Esophagus muscularis mucosa (tissue), 4 donors: ENCODE results near the gene ATXN10. TPM values are rescaled to one million over a fixed set of nuclear protein-coding genes. Genes with fewer than 3 reads are reported as not detected.

Experiments
- DNase-seq: peaks from one replicate; pipeline ENCODE4 v3.0.0-alpha.2; 2017; ENCODE audit errors: extremely low spot score
- H3K27ac ChIP-seq, 4 donors: fragments of 200-600 bp; sonication (generic); replicated peaks in 1 of 4; 1 replicate in 3 of 4; 2 replicates in 1 of 4; pipeline ENCODE4 v1.5.1; 2016 to 2019; ENCODE audit warnings: mild to moderate bottlenecking in 1 of 4
- H3K27me3 ChIP-seq, 4 donors: fragments of 200-600 bp; sonication (generic); one replicate each; pipeline versions ENCODE4 v1.5.1 to v1.6.0; 2016 to 2019
- H3K36me3 ChIP-seq, 4 donors: fragments of 200-600 bp; sonication (generic); one replicate each; pipeline ENCODE4 v1.5.1; 2016 to 2019
- H3K4me1 ChIP-seq, 4 donors: fragments of 200-600 bp; sonication (generic); one replicate each; pipeline ENCODE4 v1.5.1; 2016 to 2019
- H3K4me3 ChIP-seq, 4 donors: fragments of 200-600 bp; sonication (generic); 1 replicate in 2 of 4; 2 replicates in 2 of 4; pipeline ENCODE4 v1.5.1; 2016 to 2019; ENCODE audit warnings: mild to moderate bottlenecking in 4 of 4, moderate library complexity in 1 of 4
- H3K9me3 ChIP-seq, 4 donors: fragments of 200-600 bp; sonication (generic); 1 replicate in 3 of 4; 2 replicates in 1 of 4; pipeline ENCODE4 v1.5.1; 2016 to 2019
- CTCF ChIP-seq, 3 experiments: fragments of 200-600 bp in 2 of 3; fragments of 450-650 bp in 1 of 3; sonication (generic) in 2 of 3; IDR thresholded peaks; one replicate each; pipeline ENCODE4 v1.5.1; 2017 to 2019; ENCODE audit warnings: antibody characterized with exemption in 3 of 3, mild to moderate bottlenecking in 2 of 3, moderate library complexity in 1 of 3
- EP300 ChIP-seq: sonication (generic); formaldehyde crosslinking; IDR thresholded peaks from one replicate; pipeline ENCODE4 v1.6.1; 2017; ENCODE audit warnings: antibody characterized with exemption
- POLR2A ChIP-seq: fragments of 450-650 bp; IDR thresholded peaks from one replicate; pipeline ENCODE4 v1.6.1; 2017; ENCODE audit warnings: antibody characterized with exemption, moderate library complexity, mild to moderate bottlenecking, low read depth
- POLR2AphosphoS5 ChIP-seq, 2 donors: sonication (generic); formaldehyde crosslinking; IDR thresholded peaks; one replicate each; pipeline ENCODE4 v1.6.1; 2017; ENCODE audit warnings: antibody characterized with exemption in 2 of 2
- WGBS: methylation state at CpG from one replicate; pipeline ENCODE4 v1.1.5; 2018; 5-methylcytosine and 5-hydroxymethylcytosine counted together
- intact Hi-C: fragments of 100-400 bp; cut with DNase I; formaldehyde crosslinking; loops from one replicate; pipeline ENCODE4 v1.15.1; 2023
- total RNA-seq, 4 donors: library from RNA; depleted of rRNA; stranded (reverse); fragments of >200 nt; gene quantifications; one replicate each; pipeline versions ENCODE4 v1.1.0 to v1.2.1, GENCODE V29; 2016

Gene ATXN10
- total RNA-seq, 4 donors from 2014 or later: 67.5 to 126 (median 91.2) TPM

GRCh38 chr22:45731798-45732495 is 60.3 kb downstream of the ATXN10 start:
- H3K27ac ChIP-seq: no peak overlapping the region
- no peak for DNase-seq

GRCh38 chr22:45735273-45735672 is 63.6 kb downstream of the ATXN10 start:
- TF ChIP-seq CTCF (IDR thresholded peaks at IDR 0.05): no peak
- TF ChIP-seq EP300: no peak
- TF ChIP-seq POLR2AphosphoS5 (IDR thresholded peaks at IDR 0.05): no peak
- no peak for TF ChIP-seq POLR2A
- no peaks in the 10 kb centered on the region for H3K27me3 ChIP-seq
- H3K4me1 ChIP-seq: peaks cover 0 to 4% (median 0%) of the 10 kb centered on the region in 4 donors
- no peaks in the 10 kb centered on the region for H3K9me3 ChIP-seq
- DNase-seq: no peak
- H3K4me3 ChIP-seq: no peak overlapping the region
- peaks cover 0 to 62% (median 31%) of the 10 kb centered on the region in 4 donors for H3K36me3 ChIP-seq
- no peak overlapping the region for H3K27ac ChIP-seq
- 94% methylated on average over 3 of the region's 3 CpGs for WGBS
- intact Hi-C loops: no loop called here

More at GRCh38 chr22:45731798-45732495, 60.3 kb downstream of the ATXN10 start:
- intact Hi-C loops: no loop called here
- H3K27me3 ChIP-seq: no peaks in the 10 kb centered on the region
- TF ChIP-seq EP300: no peak
- peak; percentile 22 to 35 (median 30) for TF ChIP-seq CTCF (IDR thresholded peaks at IDR 0.05)
- no peak for TF ChIP-seq POLR2AphosphoS5 (IDR thresholded peaks at IDR 0.05)
- no peak overlapping the region for H3K4me3 ChIP-seq
- no peaks in the 10 kb centered on the region for H3K9me3 ChIP-seq
- peaks cover 0 to 4% (median 0%) of the 10 kb centered on the region in 4 donors for H3K4me1 ChIP-seq
- H3K36me3 ChIP-seq: peaks cover 0 to 47% (median 25%) of the 10 kb centered on the region in 4 donors
- 81% methylated on average over 7 of the region's 7 CpGs for WGBS

GRCh38 chr22:45738206-45738605 is 66.6 kb downstream of the ATXN10 start:
- no peaks in the 10 kb centered on the region for H3K27me3 ChIP-seq
- no peaks in the 10 kb centered on the region for H3K9me3 ChIP-seq
- H3K4me3 ChIP-seq: no peak overlapping the region
- DNase-seq: no peak
- 96% methylated on average over 1 of the region's 1 CpG for WGBS
- peaks cover 2 to 6% (median 6%) of the 10 kb centered on the region in 4 donors for H3K4me1 ChIP-seq
- peaks cover 13 to 76% (median 46%) of the 10 kb centered on the region in 4 donors for H3K36me3 ChIP-seq
- TF ChIP-seq CTCF (IDR thresholded peaks at IDR 0.05) (no peak), EP300 (no peak), POLR2A (no peak), POLR2AphosphoS5 (IDR thresholded peaks at IDR 0.05) (no peak)
- intact Hi-C loops: no loop called here
- H3K27ac ChIP-seq: no peak overlapping the region

GRCh38 chr22:45740236-45740635 is 68.6 kb downstream of the ATXN10 start:
- H3K27me3 ChIP-seq: no peaks in the 10 kb centered on the region
- TF ChIP-seq POLR2A (no peak), POLR2AphosphoS5 (IDR thresholded peaks at IDR 0.05) (no peak), EP300 (no peak), CTCF (IDR thresholded peaks at IDR 0.05) (no peak)
- peaks cover 13 to 78% (median 52%) of the 10 kb centered on the region in 4 donors for H3K36me3 ChIP-seq
- H3K9me3 ChIP-seq: no peaks in the 10 kb centered on the region
- H3K27ac ChIP-seq: no peak overlapping the region
- DNase-seq: no peak
- peaks cover 5 to 15% (median 11%) of the 10 kb centered on the region in 4 donors for H3K4me1 ChIP-seq
- no peak overlapping the region for H3K4me3 ChIP-seq
- 97% methylated on average over 3 of the region's 3 CpGs for WGBS
- intact Hi-C loops: no loop called here
